H4 (cell line): ENCODE data around the gene CARD19. TPM values are rescaled to one million over a fixed set of nuclear protein-coding genes. Genes with fewer than 3 reads are reported as not detected.

Source experiments
- DNase-seq: peaks from one replicate; pipeline ENCODE4 v3.0.0-alpha.2; 2015; ENCODE audit warnings: low spot score
- total RNA-seq: library from RNA; depleted of rRNA; stranded (reverse); fragments of >200 nt; shearing (Covaris generic); gene quantifications from 2 replicates; pipeline ENCODE4 v1.2.3, GENCODE V29; 2014

CARD19 gene
- total RNA-seq, 1 experiment from 2014 or later = 63.3 TPM

DNA sequence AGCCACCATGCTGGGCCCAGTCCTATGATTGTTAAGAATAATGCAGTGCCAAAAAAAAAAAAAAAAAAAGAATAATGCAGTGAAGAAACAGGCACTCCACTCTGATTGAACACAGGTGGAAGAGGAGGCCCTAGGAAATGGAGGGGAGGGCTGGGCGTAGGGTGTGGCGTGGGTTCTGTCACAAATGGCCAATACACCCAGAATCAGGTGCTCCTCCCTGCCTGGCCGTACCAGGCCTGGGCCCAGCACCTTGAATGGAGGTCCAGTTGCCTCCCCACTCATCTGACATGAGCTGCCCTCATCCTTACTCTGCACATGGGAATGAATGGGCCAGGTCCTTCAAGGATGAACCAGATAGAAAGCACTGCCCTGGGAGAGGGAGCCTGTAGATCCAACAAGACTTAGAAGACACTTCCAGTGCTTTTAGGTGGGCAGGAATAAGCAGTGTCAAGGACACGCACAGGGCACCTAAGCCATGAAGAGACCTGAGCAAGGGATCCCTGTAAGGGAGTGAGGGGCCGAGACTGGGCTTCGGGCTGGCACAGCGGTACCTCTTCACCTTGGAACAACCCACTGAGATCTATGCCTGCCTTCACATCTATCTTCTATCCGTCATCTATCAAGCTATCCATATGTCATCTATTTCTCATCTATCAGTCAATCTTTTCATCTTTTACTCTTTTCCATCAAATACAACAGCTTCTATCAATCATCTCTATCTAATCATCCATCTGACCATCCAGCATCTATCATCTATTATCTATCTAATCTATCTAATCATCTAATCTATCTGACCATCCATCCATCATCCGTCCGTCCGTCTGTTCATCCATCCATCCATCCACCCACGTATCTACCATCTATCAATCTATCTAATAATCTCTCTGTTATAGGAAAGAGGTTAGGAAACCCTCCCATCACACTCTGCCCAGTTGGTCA lies 22.2 kb downstream of the CARD19 start:
- DNase-seq = no peak

DNA sequence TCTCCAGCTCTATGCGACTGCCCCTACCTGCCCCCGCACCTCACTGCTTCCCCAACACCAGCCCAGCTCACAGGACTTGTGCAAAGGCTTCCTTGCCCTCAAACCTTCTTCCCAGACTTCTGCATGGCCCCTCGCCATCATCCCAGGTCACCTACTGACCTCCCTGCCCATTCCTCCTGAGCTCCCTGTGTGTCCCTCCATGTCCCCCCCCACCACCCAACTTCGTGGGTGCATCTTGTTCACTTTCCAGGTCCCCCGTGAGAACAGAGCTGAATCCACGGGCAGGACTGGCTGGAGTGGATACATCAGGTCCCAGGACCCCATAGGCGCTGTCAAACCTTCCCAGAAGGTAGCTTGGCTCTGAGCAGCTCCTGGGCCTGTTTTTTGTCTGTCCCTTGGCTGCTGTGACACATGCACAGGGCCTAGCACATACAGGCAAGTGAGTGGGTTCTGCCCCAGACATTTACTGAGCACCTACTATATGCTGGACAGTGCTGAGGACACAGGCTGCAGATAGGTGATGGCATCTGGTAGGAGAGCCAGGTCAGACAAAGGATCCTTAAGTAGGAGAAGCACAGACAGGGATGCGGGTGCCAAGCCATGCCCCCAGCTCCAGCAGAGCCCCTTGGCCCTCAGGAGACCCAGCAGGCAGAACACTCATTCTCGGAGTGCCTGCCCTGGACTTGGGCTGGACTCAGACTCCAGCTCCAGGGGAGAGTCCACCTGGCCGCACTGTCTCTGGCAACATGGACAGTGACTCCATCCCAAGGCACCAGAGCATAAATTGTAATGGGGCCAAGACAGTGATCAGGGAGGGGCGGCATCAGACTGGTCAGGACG lies 23.1 kb downstream of the CARD19 start:
- no peak for DNase-seq

DNA sequence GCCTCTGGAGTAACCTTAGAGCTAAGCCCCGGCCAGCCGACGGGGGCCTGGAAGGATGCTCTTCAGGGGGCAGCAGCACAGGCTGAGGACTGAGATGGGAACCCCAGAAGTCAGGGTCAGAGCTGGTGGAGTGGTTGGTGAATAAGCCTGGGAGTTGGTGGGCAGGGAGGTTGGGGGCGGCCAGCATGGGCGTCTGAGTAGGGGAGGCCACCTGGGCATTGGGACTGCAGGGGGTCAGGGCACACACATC lies 23.6 kb downstream of the CARD19 start:
- no peak for DNase-seq

GRCh38 chr9:93119953-93120845 lies 24.2 kb downstream of the CARD19 start:
- peak; percentile 95 for DNase-seq

DNA sequence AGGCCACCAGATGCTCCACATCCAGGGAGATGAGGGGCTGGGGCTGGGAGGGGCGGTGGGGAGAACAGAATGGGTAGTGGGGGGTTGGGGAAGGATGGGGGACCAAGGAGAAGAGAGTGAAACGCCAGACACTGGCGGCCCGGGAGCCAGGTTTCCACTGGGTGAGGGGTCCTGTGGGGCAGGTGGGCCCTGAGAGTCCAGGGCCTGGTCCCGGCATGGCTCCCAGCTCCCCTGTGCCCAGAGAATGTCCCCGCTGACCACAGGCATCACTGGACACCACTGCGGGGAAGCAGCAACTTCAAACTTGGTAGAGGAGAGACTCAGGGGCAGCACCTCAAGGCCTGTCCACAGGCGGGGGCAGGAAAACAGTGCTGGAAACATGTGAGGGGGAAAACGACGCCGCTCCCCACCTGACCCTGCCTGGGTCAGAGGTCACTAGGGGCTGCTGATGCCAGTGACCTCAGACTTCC lies 24.9 kb downstream of the CARD19 start:
- no peak for DNase-seq

- no peak for DNase-seq
Observed at GRCh38 chr9:93121316-93122241, 25.6 kb downstream of the CARD19 start.

DNA sequence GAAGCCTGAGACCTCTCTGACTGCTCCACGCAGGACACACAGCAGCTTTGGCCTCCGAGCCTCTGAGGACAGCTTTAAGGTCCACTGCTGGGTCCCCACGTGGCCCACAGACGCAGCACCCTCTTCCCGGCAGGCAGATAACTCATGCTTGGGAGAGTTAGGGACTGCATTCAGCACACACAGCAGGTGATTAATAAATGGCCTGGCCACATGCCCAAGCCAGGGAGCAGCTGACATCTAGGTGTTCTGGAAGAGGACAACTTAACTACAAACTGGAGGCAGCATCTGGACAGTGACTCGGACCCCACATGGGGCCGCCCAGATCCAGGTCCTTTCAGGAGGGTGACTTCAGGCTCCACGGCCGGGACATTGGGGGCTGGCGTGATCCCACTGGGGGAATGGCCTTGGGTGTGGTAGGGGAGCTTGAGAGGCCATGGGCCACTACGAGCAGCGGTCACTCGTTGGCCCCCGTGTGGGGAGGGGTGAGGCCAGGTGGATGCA lies 26.8 kb downstream of the CARD19 start:
- DNase-seq = no peak

GRCh38 chr9:93123561-93124283 lies 27.7 kb downstream of the CARD19 start:
- DNase-seq = no peak

GRCh38 chr9:93124793-93125192 lies 28.8 kb downstream of the CARD19 start:
- no peak for DNase-seq

DNA sequence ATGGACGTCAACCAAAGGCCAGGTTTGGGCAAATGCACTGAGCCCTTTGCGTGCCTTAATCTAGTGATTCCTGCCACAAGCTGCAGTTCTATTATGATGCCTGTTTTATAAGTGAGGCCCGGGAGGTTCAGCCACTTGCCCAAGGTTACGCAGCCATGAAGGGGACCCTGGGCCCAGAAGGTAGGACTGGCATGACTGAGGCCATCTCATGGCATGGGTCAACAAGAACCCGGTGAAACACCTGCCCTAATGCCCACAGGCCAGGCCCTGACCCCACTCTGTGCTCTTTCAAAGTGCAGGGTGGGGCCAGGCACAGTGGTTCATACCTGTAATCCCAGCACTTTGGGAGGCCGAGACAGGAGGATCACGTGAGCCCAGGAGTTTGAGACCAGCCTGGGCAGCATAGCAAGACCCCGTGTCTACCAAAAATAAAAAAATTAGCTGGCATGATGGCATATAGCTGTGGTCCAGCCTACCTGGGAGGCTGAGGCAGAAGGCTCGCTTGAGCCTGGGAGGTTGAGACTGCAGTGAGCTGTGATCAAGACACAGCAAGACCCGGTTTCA lies 29.4 kb downstream of the CARD19 start:
- no peak for DNase-seq

- no peak for DNase-seq
Observed at GRCh38 chr9:93126151-93126781, 30.2 kb downstream of the CARD19 start.

GRCh38 chr9:93126825-93127368 lies 30.9 kb downstream of the CARD19 start:
- DNase-seq = no peak

DNA sequence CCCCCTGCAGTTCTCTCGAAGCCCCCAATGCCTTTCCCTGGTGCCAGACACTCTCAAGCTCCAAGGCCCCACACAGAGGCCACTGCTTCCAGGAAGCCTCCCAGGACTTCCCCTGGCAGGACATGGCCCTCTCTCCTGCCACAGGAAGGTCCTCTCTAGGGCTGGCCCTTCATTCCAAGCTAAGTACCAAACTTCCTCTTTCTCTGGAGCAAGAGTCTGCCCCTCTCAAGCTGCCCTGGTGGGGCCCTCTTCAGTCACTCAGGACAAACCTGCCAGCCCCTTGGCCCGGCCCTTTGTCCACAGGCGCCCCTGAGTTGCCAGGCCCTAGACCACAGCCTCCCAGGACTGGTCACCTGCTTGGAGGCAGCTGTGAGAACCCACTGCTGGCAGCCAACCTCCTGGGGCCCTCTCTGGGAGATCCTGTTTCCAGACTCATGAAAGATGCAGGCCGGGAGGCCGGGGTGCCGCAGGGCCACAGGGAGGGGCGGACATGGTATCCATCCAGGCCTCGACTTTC lies 31.4 kb downstream of the CARD19 start:
- no peak for DNase-seq

- no peak for DNase-seq
Observed at GRCh38 chr9:93128011-93128714, 32.1 kb downstream of the CARD19 start.

GRCh38 chr9:93128715-93129224 lies 32.8 kb downstream of the CARD19 start:
- no peak for DNase-seq

DNA sequence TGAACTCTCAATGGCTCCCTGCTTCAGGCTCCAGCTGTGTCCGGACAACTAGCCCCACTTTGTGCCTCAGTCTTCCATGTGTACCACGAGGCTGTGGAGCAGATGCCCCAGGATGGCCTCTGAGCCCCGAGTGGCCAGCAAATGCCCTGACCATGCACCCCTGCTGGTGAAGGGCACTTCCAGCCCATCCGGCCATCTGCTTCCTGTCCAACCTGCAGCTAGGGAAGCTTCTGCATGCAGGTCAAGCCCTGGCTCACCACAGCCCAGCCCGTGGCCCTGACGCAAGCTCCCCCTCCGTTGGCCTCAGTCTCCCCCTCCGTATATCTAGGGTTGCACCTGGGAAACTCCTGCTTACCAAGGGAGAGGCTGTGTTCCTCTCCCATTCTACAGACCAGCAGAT lies 33.3 kb downstream of the CARD19 start:
- no peak for DNase-seq

DNA sequence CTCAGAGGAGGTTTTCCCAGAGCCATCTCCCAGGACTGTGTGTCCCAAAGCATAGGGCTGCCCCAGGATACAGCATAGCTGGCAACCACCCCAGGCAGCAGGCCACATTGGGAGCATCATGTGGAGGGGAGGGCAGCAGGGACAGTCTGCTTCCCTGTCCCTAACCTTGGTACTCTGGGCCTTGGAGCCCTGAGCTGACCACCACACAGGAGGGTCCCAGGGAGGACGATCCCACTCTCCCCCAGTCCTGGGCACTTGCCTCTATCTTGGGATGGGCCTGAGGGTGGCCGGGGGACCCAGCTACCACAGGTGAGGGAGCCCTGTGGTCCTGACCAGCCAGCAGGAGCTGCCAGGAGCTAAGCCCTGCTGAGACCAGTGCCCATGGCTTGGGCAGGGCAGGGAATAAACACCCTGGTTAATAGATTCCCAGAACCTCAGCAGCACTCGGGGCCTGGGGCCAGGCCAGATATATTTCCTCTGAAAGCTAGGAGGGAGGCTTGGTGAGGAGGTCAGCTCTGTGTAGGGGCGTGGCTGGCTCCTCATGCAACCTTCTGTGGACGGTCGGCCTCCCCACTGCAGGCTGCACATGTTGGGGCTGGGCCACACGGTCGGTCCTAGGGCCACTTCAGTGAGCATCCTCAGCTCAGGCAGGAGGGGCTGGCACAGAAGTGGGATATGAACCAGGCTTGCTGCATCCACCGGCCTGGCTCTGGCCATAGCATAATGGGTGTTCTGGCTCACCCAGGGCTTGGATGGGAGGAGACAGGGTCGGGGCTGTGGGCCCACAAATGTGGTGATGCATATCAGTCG lies 33.9 kb downstream of the CARD19 start:
- no peak for DNase-seq
